ENCODE results near the gene INO80D.

The INO80D gene

DNA sequence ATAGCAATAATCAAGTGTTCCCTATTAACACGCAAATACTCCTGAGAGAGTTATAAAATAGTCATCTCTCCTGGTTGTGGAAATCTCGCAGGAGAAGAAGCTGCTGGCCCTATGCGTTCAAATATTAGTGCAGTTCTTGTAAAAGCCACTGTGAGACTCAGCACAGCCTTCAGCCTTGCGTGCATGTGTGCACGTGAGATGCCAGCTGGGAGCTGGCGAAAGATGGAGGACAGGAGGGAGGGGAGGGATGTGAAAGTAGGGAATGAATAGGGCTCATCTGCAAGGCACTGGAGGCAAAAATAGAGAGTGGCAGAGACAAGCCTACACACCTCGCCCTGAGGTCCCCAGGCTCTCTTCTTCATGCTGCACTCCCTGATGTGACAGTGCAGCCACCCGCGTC, 126.5 kb downstream of the INO80D start:
- DNase-seq (ENCODE audit: low read depth, low spot score), result no peak

GRCh38 chr2:205957452-205958154, 128.4 kb downstream of the INO80D start:
- no peak overlapping the region for H3K4me3 ChIP-seq (ENCODE audit: low read depth, low read length)
- in situ Hi-C loops (cut with HindIII; ENCODE audit: low sequenced_read_pairs), result no loop called here
- TF ChIP-seq CTCF (IDR thresholded peaks at IDR 0.05; ENCODE audit: low read depth, low read length), result no peak
- DNase-seq (ENCODE audit: low read depth, low spot score), result no peak

More for the DNA sequence above, 126.5 kb downstream of the INO80D start:
- in situ Hi-C loops (cut with HindIII; ENCODE audit: low sequenced_read_pairs), result no loop called here
- TF ChIP-seq CTCF (IDR thresholded peaks at IDR 0.05; ENCODE audit: low read depth, low read length), result no peak
- no peak overlapping the region for H3K4me3 ChIP-seq (ENCODE audit: low read depth, low read length)

DNA sequence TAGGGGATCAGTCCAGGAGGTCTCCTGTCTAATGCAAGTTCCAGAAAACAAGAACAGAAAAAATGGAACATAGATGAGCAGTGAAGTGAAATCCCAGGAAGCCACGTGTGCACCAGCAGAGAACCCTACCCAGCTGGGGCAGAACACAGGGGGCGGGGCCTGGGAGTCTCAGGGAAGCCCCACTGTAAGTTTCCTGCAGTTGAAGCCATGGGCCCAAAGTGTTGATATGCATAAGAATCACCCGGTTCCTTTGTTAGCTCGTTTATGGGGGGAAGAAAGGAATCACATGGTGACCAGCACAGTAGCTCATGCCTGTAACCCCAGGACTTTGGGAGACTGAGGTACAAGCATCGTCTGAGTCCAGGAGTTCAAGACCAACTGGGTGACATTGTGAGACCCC, 131.3 kb downstream of the INO80D start:
- H3K4me3 ChIP-seq (ENCODE audit: low read depth, low read length), result no peak overlapping the region
- DNase-seq (ENCODE audit: low read depth, low spot score), result no peak
- TF ChIP-seq CTCF (IDR thresholded peaks at IDR 0.05; ENCODE audit: low read depth, low read length), result no peak
- in situ Hi-C loops (cut with HindIII; ENCODE audit: low sequenced_read_pairs), result no loop called here

DNA sequence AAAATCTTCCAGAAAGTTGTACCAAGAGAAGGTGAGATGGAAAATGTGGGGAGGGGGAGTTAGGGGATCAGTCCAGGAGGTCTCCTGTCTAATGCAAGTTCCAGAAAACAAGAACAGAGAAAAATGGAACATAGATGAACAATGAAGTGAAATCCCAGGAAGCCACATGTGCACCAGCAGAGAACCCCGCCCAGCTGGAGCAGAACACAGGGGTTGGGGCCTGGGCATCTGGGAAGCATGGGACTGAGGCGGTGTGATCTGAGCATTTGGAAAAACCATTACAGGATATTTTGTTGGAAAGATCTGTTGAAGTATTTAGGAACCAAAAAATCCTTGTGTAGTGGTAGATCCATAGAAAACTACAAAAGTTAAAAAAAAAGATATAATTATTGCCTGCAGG, 133.7 kb downstream of the INO80D start:
- no peak overlapping the region for H3K4me3 ChIP-seq (ENCODE audit: low read depth, low read length)
- TF ChIP-seq CTCF (IDR thresholded peaks at IDR 0.05; ENCODE audit: low read depth, low read length), result no peak
- DNase-seq (ENCODE audit: low read depth, low spot score), result no peak
- in situ Hi-C loops (cut with HindIII; ENCODE audit: low sequenced_read_pairs), result no loop called here

DNA sequence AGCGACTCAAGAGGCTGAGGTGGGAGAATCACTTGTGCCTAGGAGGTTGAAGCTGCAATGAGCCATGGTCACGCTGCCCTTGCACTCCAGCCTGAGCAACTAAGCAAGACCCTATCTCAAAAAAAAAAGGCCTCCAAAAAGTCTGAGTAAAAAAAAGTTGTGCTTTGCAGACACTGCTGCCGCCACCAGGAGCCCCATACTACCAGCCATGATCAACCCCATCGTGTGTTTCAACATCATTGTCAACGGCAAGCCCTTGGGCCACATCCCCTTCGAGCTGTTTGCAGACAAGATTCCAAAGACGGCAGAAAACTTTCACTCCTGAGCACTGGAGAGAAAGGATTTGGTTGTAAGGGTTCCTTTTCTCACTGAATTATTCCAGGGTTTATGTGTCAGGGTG, 137.1 kb downstream of the INO80D start:
- no peak for TF ChIP-seq CTCF (IDR thresholded peaks at IDR 0.05; ENCODE audit: low read depth, low read length)
- in situ Hi-C loops (cut with HindIII; ENCODE audit: low sequenced_read_pairs), result no loop called here
- no peak overlapping the region for H3K4me3 ChIP-seq (ENCODE audit: low read depth, low read length)
- DNase-seq (ENCODE audit: low read depth, low spot score), result no peak

DNA sequence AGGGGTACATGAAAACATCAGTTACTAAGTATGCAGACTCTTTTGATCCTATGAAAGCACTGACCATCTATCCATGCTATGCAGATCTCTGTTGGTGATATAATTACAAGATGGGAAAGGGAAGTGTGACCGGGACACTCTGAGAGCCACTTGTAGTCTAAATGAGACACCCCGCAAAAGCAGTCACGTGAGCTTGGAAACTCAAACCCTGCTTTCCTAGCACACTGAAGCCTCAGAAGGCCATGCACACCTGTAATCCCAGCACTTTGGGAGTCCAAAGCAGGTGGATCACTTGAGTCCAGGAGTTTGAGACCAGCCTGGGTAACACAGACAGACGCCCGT, 137.5 kb downstream of the INO80D start:
- in situ Hi-C loops (cut with HindIII; ENCODE audit: low sequenced_read_pairs), result no loop called here
- TF ChIP-seq CTCF (IDR thresholded peaks at IDR 0.05; ENCODE audit: low read depth, low read length), result no peak
- H3K4me3 ChIP-seq (ENCODE audit: low read depth, low read length), result no peak overlapping the region
- DNase-seq (ENCODE audit: low read depth, low spot score), result no peak
